Measurements from ENCODE around the gene SERINC4.
"Not testable (repeated sequence)": the region's sequence is repeated elsewhere in the genome, so short reads cannot be mapped to it uniquely, and the experiment has no call there.

Gene SERINC4

GRCh38 chr15:43748376-43748775 lies 51.6 kb downstream of the SERINC4 start:
- DNase-seq, result no peak

- DNase-seq, result not testable (repeated sequence)
Observed at GRCh38 chr15:43746903-43747309, 53.1 kb downstream of the SERINC4 start.

GRCh38 chr15:43746245-43746902 lies 53.6 kb downstream of the SERINC4 start, which contains the start of gene PDIA3:
Gene PDIA3 (plus strand): TSS chr15:43746438. CDS start chr15:43746540, 102 bp downstream.
- peak; percentile 97 for DNase-seq

Measured in eye (tissue), 1 donor.